ENCODE measurements around the gene PLCXD3.

The PLCXD3 gene

GRCh38 chr5:41277476-41278245 is 232.7 kb downstream of the PLCXD3 start:
- H3K4me3 ChIP-seq (ENCODE audit: low read depth, low read length) = no peak overlapping the region
- ChIA-PET CTCF (no interaction called here), POLR2A (no interaction called here)
- DNase-seq (ENCODE audit: low read depth, low spot score) = no peak
- TF ChIP-seq CTCF (IDR thresholded peaks at IDR 0.05; ENCODE audit: insufficient read depth, low read length, missing control alignments) = no peak

GRCh38 chr5:41275813-41276512 is 234.4 kb downstream of the PLCXD3 start:
- CTCF ChIA-PET = interaction anchor here (1.9 kb wide), 1 partner anchor 365 kb away, joined by 5 read pairs; no protein-coding TSS in a partner anchor
- DNase-seq (ENCODE audit: low read depth, low spot score) = no peak

GRCh38 chr5:41270423-41271251 is 239.8 kb downstream of the PLCXD3 start:
- CTCF ChIA-PET = interaction anchor here (0.6 to 6.1 kb wide), 21 partner anchors 10 to 573 kb away, joined by 3 to 40 read pairs (median 4); no protein-coding TSS in a partner anchor
- DNase-seq (ENCODE audit: low read depth, low spot score) = no peak

More at GRCh38 chr5:41275813-41276512, 234.4 kb downstream of the PLCXD3 start:
- no peak for TF ChIP-seq CTCF (IDR thresholded peaks at IDR 0.05; ENCODE audit: insufficient read depth, low read length, missing control alignments)
- no peak overlapping the region for H3K4me3 ChIP-seq (ENCODE audit: low read depth, low read length)
- POLR2A ChIA-PET = no interaction called here

GRCh38 chr5:41268894-41269293 is 241.5 kb downstream of the PLCXD3 start:
- ChIA-PET CTCF (interaction anchor here (1.5 to 6.1 kb wide), 4 partner anchors 250 to 376 kb away, joined by 3 to 40 read pairs (median 18); no protein-coding TSS in a partner anchor), POLR2A (no interaction called here)
- TF ChIP-seq CTCF (IDR thresholded peaks at IDR 0.05; ENCODE audit: insufficient read depth, low read length, missing control alignments) = no peak
- no peak overlapping the region for H3K4me3 ChIP-seq (ENCODE audit: low read depth, low read length)
- no peak for DNase-seq (ENCODE audit: low read depth, low spot score)

More at GRCh38 chr5:41270423-41271251, 239.8 kb downstream of the PLCXD3 start:
- H3K4me3 ChIP-seq (ENCODE audit: low read depth, low read length) = no peak overlapping the region
- TF ChIP-seq CTCF (IDR thresholded peaks at IDR 0.05; ENCODE audit: insufficient read depth, low read length, missing control alignments) = peak; percentile 73
- POLR2A ChIA-PET = no interaction called here

- no peak for TF ChIP-seq CTCF (IDR thresholded peaks at IDR 0.05; ENCODE audit: insufficient read depth, low read length, missing control alignments)
- ChIA-PET POLR2A (no interaction called here), CTCF (interaction anchor here (6.1 kb wide), 1 partner anchor 362 kb away, joined by 31 read pairs; no protein-coding TSS in a partner anchor)
- no peak overlapping the region for H3K4me3 ChIP-seq (ENCODE audit: low read depth, low read length)
- no peak for DNase-seq (ENCODE audit: low read depth, low spot score)
Measured at GRCh38 chr5:41266377-41266776, 244.0 kb downstream of the PLCXD3 start.
